ENCODE data around the gene SCN2A.

Gene SCN2A

DNA sequence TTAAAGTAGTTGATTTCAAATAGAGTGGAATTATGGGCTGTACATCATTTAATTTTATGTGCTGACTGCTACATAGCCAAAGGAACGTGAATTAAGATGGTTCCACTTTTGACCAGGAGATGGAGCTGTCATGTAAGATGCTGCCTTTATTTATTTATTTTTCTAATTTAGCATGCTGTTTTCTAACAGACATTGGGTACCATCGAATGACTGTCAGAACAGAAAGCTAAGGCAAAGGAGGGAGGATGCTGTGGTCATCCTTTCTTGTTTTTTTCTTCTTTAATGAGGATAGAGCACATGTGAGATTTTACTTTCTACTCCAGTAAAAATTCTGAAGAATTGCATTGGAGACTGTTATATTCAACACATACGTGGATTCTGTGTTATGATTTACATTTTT lies at the start of gene SCN2A:
TSS of gene SCN2A (plus strand) at position 185 of the 400 bp plus-strand sequence. CDS start 56,410 bp downstream, outside the sequence.
- Histone ChIP-seq H3K4me3 (ENCODE audit: low read depth, low read length) (no peak within 1 kb of the TSS), H3K9me3 (ENCODE audit: severe bottlenecking) (no peaks in the 10 kb centered on the region), H3K36me3 (no peaks in the 10 kb centered on the region), H3K27me3 (ENCODE audit: insufficient read depth, low read depth, severe bottlenecking) (no peaks in the 10 kb centered on the region), H3K27ac (no peak within 1 kb of the TSS)
- DNase-seq = peak; percentile 15
- TF ChIP-seq, protein P1, sequence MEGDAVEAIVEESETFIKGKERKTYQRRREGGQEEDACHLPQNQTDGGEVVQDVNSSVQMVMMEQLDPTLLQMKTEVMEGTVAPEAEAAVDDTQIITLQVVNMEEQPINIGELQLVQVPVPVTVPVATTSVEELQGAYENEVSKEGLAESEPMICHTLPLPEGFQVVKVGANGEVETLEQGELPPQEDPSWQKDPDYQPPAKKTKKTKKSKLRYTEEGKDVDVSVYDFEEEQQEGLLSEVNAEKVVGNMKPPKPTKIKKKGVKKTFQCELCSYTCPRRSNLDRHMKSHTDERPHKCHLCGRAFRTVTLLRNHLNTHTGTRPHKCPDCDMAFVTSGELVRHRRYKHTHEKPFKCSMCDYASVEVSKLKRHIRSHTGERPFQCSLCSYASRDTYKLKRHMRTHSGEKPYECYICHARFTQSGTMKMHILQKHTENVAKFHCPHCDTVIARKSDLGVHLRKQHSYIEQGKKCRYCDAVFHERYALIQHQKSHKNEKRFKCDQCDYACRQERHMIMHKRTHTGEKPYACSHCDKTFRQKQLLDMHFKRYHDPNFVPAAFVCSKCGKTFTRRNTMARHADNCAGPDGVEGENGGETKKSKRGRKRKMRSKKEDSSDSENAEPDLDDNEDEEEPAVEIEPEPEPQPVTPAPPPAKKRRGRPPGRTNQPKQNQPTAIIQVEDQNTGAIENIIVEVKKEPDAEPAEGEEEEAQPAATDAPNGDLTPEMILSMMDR (IDR thresholded peaks at IDR 0.05; ENCODE audit: low read depth, low read length) = peak; percentile 55

- H3K27ac ChIP-seq = no peak overlapping the region
- no peak for DNase-seq
- no peak overlapping the region for H3K4me3 ChIP-seq (ENCODE audit: low read depth, low read length)
- TF ChIP-seq, protein P1 (IDR thresholded peaks at IDR 0.05; ENCODE audit: low read depth, low read length) = no peak
- H3K27me3 ChIP-seq (ENCODE audit: insufficient read depth, low read depth, severe bottlenecking) = no peaks in the 10 kb centered on the region
- no peaks in the 10 kb centered on the region for H3K9me3 ChIP-seq (ENCODE audit: severe bottlenecking)
- no peaks in the 10 kb centered on the region for H3K36me3 ChIP-seq
These were observed 48.0 kb upstream of the SCN2A start for GRCh38 chr2:165191096-165191728.

DNA sequence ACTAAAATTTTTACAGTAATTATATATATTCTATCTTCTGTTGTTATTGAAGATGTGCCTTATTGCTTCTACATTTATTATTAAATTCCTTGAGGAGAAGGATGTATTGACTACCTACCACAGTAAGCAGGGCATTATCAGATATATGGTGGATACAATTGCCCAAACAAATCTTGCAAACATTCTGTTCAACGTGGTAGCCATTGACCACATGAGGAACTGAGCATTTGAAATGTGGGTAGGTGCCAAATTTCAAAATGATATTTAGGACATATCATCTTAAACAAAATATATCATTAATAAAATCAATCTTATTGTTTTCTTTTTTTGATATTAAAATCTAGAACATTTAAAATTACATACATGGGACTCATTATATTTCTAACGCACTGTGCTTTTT lies 46.5 kb upstream of the SCN2A start:
- H3K4me3 ChIP-seq (ENCODE audit: low read depth, low read length) = no peak overlapping the region
- H3K27me3 ChIP-seq (ENCODE audit: insufficient read depth, low read depth, severe bottlenecking) = no peaks in the 10 kb centered on the region
- no peak overlapping the region for H3K27ac ChIP-seq
- no peak for DNase-seq
- H3K9me3 ChIP-seq (ENCODE audit: severe bottlenecking) = no peaks in the 10 kb centered on the region
- TF ChIP-seq, protein P1 (IDR thresholded peaks at IDR 0.05; ENCODE audit: low read depth, low read length) = no peak
- no peaks in the 10 kb centered on the region for H3K36me3 ChIP-seq

GRCh38 chr2:165193178-165193777 lies 45.9 kb upstream of the SCN2A start:
- TF ChIP-seq, protein P1 (IDR thresholded peaks at IDR 0.05; ENCODE audit: low read depth, low read length) = no peak
- Histone ChIP-seq H3K27me3 (ENCODE audit: insufficient read depth, low read depth, severe bottlenecking) (no peaks in the 10 kb centered on the region), H3K27ac (no peak overlapping the region), H3K36me3 (no peaks in the 10 kb centered on the region), H3K9me3 (ENCODE audit: severe bottlenecking) (no peaks in the 10 kb centered on the region), H3K4me3 (ENCODE audit: low read depth, low read length) (no peak overlapping the region)
- DNase-seq = no peak

DNA sequence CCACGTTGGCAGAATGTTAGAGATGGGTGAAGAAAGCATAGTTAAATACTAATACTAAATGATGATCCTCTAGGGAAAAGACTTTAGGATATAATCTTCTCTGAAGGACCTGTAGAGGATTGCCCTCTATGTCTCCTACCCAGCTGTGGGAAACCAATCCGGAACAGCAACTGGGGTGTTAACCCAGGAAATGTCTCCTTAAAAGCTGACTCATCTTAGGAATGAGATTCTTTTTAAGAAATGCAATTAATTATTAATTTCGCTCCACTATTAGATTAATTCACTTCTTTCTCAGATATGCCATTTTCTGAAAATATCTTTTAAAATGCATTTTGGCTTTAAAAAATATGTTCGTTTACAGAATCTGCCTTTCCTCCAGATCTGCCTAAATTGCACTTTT lies 42.8 kb upstream of the SCN2A start:
- no peak overlapping the region for H3K4me3 ChIP-seq (ENCODE audit: low read depth, low read length)
- no peaks in the 10 kb centered on the region for H3K36me3 ChIP-seq
- TF ChIP-seq, protein P1 (IDR thresholded peaks at IDR 0.05; ENCODE audit: low read depth, low read length) = no peak
- DNase-seq = no peak
- H3K9me3 ChIP-seq (ENCODE audit: severe bottlenecking) = no peaks in the 10 kb centered on the region
- no peak overlapping the region for H3K27ac ChIP-seq
- no peaks in the 10 kb centered on the region for H3K27me3 ChIP-seq (ENCODE audit: insufficient read depth, low read depth, severe bottlenecking)

Measured in WERI-Rb-1 (cell line).